ENCODE data around the gene LTBP4.
"Not testable (repeated sequence)": the region's sequence is repeated elsewhere in the genome, so short reads cannot be mapped to it uniquely, and the experiment has no call there.

Gene LTBP4

DNA sequence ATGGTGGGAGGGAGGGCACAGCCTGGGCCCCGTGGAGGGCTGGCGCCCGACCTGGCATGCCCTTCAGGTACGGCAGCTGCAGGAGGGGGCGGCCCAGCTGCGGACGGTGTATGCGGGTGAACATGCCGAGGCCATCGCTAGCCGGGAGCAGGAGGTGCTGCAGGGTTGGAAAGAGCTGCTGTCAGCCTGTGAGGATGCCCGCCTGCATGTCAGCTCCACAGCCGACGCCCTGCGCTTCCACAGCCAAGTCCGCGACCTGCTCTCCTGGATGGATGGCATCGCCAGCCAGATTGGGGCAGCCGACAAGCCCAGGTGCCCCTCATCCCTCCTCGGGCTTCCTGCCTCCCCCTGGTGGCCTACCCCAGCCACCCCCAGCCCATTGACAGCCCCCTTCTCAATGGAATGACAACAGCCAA lies 41.1 kb upstream of the LTBP4 start:
- TF ChIP-seq, protein P1, sequence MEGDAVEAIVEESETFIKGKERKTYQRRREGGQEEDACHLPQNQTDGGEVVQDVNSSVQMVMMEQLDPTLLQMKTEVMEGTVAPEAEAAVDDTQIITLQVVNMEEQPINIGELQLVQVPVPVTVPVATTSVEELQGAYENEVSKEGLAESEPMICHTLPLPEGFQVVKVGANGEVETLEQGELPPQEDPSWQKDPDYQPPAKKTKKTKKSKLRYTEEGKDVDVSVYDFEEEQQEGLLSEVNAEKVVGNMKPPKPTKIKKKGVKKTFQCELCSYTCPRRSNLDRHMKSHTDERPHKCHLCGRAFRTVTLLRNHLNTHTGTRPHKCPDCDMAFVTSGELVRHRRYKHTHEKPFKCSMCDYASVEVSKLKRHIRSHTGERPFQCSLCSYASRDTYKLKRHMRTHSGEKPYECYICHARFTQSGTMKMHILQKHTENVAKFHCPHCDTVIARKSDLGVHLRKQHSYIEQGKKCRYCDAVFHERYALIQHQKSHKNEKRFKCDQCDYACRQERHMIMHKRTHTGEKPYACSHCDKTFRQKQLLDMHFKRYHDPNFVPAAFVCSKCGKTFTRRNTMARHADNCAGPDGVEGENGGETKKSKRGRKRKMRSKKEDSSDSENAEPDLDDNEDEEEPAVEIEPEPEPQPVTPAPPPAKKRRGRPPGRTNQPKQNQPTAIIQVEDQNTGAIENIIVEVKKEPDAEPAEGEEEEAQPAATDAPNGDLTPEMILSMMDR (IDR thresholded peaks at IDR 0.05; ENCODE audit: insufficient read depth, low read depth, low read length, missing control alignments), result no peak
- DNase-seq (ENCODE audit: low read depth), result no peak
- no peak overlapping the region for H3K4me3 ChIP-seq (ENCODE audit: low read depth, low read length)

DNA sequence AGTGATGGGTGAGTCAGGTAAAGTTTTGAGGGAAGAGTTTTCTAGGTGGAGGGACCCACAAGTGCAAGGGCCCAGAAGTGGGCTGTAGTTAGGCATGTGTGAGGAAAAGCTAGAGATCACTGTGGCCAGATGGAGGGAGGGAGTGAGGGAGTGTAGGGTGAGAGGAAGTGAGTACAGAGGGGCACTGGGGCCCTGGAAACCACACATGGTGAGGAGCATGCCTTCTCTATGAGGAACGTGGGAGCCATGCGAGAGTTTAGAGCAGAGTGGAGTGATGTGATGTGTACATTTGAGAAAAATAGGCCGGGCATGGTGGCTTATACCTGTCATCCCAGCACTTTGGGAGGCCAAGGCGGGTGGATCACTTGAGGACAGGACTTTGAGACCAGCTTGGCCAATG lies 39.2 kb upstream of the LTBP4 start:
- H3K4me3 ChIP-seq (ENCODE audit: low read depth, low read length), result no peak overlapping the region
- no peak for DNase-seq (ENCODE audit: low read depth)
- TF ChIP-seq, protein P1 (IDR thresholded peaks at IDR 0.05; ENCODE audit: insufficient read depth, low read depth, low read length, missing control alignments), result no peak

DNA sequence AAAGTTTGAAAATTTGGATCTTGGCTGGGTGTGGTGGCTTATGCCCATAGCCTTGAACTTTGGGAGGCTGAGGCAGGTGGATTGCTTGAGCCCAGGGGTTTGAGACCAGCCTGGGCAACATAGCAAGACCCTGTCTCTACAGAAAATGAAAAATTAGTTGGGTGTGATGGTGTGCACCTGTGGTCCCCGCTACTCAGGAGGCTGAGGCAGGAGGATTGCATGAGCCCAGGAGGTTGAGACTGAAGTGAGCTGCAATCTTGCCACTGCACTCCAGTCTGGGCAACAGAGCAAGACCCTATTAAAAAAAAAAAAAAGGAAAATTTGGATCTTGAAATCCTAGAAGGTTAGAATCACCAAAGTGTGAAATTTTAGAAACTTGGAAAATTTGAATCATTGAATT lies 36.6 kb upstream of the LTBP4 start:
- DNase-seq (ENCODE audit: low read depth); H3K4me3 ChIP-seq (ENCODE audit: low read depth, low read length): not testable (repeated sequence)

DNA sequence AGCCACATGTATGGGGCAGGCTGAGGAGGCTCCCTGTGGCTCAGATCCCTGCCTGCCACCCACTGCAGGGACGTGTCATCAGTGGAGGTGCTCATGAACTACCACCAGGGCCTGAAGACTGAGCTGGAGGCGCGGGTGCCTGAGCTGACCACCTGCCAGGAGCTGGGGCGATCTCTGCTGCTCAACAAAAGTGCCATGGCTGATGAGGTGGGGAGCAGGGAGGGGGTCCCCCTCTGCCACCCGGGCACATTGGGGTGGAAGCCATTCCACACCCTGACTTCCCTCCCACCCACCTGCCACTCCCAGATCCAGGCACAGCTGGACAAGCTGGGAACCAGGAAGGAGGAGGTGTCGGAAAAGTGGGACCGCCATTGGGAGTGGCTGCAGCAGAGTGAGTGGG lies 35.8 kb upstream of the LTBP4 start:
- H3K4me3 ChIP-seq (ENCODE audit: low read depth, low read length), result no peak overlapping the region
- no peak for DNase-seq (ENCODE audit: low read depth)
- TF ChIP-seq, protein P1 (IDR thresholded peaks at IDR 0.05; ENCODE audit: insufficient read depth, low read depth, low read length, missing control alignments), result no peak

DNA sequence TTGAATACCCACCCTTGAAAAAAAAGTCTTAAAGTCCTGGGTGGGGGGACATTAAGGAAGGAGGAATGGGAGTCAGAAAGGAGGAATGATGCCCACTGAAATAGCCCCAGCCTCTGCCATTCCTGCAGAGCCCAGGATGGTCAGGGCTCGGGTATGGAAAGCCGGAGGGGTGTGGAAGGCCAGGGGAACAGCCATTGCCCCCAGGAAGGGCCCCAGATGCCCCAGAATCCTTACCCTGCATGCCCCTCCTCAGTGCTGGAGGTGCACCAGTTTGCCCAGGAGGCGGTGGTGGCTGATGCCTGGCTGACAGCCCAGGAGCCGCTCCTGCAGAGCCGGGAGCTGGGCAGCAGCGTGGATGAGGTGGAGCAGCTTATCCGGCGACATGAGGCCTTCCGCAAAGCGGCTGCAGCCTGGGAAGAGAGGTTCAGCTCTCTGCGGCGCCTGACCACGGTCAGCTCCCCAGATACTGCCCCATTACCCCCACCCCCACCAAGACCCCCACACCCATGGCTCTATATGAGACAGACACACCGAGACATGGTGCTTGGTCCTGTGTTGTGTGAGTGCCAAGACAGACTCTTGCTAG lies 35.2 kb upstream of the LTBP4 start:
- TF ChIP-seq, protein P1 (IDR thresholded peaks at IDR 0.05; ENCODE audit: insufficient read depth, low read depth, low read length, missing control alignments), result no peak
- H3K4me3 ChIP-seq (ENCODE audit: low read depth, low read length), result no peak overlapping the region
- no peak for DNase-seq (ENCODE audit: low read depth)

DNA sequence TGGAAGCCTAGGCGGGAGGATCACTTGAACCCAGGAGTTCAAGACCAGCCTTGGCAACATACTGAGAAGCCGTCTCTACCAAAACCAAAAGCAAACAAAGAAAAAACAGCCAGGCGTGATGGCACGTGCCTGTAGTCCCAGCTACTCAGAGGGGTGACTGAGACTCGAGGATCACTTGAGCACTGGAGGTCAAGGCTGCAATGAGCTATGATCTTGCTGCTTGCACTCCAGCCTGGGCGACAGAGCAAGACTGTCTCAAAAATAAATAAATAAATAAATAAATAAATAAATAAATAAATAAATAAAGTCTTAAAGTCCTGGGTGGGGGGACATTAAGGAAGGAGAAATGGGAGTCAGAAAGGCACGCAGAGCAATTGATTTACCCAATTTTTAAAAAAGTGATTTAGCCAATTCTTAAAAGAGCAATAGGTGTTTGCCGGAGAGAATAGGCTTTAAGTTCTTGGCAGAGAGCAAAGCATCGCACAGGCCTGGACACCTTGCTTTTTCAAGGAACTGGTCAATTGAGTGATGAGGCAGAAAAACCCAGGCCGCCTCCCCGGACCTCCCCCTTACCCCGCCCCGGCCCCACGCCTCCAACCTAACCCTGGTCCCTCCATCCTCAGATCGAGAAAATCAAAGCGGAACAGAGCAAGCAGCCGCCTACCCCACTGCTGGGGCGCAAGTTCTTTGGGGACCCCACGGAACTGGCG lies 34.0 kb upstream of the LTBP4 start:
- TF ChIP-seq, protein P1 (IDR thresholded peaks at IDR 0.05; ENCODE audit: insufficient read depth, low read depth, low read length, missing control alignments), result no peak
- H3K4me3 ChIP-seq (ENCODE audit: low read depth, low read length), result no peak overlapping the region
- DNase-seq (ENCODE audit: low read depth), result no peak

DNA sequence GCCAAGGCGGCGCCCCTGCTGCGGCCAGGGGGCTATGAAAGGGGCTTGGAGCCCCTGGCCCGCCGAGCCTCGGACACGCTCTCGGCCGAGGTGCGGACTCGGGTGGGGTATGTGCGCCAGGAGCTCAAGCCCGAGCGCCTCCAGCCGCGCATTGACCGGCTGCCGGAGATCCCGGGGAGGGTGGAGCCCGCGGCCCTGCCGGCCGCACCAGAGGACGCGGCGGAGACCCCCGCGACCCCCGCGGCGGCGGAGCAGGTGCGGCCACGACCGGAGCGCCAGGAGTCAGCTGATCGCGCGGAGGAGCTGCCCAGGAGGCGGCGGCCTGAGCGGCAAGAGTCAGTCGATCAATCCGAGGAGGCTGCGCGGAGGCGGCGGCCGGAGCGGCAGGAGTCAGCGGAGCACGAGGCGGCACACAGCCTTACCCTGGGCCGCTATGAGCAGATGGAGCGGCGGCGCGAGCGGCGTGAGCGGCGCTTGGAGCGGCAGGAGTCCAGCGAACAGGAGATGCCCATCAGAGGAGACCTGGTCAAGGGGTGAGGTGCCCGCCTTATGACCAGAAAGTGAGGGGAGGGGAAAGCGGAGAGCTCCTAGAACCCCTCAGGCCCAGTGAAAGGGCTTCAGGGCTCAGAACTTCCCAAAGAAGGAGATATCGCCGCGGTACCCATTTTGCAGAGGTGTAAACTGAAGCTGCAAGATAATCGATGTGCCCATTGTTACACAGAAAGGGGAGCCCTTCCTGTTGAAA lies 33.2 kb upstream of the LTBP4 start:
- no peak for DNase-seq (ENCODE audit: low read depth)
- no peak overlapping the region for H3K4me3 ChIP-seq (ENCODE audit: low read depth, low read length)
- TF ChIP-seq, protein P1 (IDR thresholded peaks at IDR 0.05; ENCODE audit: insufficient read depth, low read depth, low read length, missing control alignments), result no peak
